CD4-positive, alpha-beta T cell treated with Interleukin-10 for 1 hour (primary cell): ENCODE measurements around the gene DLEC1.
"Not testable (repeated sequence)": the region's sequence is repeated elsewhere in the genome, so short reads cannot be mapped to it uniquely, and the experiment has no call there.

Experiments used
- DNase-seq: peaks from one replicate; pipeline ENCODE4 v3.0.0-alpha.2; 2020

The DLEC1 gene

DNA sequence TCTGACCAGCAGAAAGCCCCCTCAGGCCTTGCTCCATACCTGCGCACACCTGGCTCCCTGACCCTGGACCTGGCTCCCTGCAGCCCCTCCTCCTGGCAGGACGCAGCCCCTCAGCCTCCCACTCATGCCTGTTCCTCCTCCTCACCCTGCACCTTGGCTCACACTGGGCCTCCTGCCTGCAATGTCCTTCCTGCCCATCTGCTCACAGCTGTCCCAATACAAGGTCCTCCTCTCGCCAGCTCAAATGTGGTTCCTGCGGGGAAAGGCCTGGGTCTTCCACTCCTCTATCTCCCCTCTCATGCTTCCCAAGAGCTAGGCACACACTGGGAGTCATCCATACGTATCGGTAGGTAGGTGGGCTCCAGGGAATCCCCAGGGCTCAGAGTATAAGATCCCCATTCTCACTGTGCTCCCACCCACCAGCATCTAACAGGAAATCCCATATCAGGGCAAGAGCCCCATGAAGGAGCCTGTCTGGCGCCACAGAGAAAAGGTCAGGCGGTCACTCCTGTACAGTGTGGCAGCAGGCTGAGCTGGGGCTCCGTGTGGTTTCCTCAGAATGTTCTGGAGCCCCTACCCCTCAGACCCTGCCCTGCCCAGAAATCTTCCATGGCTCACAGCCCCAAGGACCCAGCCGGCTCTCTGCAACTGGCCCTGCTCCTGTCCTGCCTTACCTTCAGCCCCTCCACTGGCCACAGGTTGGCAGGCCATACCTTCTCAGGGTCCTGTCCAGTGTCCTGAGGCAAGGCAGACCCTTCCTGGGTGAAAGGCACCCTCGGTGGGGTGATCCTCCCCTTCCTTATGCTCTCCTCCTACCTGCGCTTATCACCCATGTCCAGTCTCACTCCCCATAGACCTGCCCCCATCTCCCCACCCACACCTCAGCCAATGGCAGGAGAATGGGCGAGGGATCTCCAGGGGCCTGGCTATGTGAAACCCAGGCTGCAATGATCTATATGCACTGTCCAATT lies 20.4 kb upstream of the DLEC1 start:
- no peak for DNase-seq

- DNase-seq: no peak
These were observed 19.2 kb upstream of the DLEC1 start for GRCh38 chr3:38019658-38020341.

DNA sequence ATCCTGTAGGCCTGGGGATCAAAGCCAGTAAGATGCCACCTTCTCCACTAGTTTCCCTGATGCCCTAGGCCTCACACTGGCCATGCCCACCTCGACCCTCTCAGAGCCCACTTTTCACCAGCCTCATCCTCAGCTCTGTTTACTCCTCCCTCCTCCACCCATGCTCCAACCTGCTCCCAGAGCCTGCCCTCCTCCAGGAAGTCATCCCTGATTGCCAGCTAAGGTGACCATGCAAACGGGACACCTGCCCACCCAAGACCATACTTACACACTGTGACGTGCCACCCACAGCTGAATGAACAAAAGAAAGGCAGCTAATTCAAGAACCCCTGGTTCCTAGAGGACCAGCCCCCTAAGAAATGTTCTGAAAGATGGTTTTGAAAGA lies 18.7 kb upstream of the DLEC1 start:
- no peak for DNase-seq

DNA sequence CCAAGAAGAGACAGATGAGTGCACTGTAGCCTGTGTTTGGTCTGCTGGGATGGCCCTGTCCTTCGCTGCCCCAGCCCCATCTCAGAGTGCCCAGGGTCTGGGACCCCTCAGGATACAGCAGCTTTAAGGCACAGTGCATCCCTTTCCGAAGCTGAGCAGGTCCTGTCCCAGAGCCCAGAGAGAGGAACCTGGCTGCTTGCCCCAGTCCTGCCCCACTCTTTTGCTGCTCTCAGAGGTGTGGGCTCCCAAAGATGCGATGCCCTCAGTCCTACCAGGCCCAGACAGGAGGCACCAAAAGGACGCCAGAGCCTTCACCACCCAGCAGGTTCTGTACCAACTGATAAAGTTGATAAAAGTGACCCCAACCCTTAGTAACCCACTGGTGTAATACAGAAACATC lies 17.8 kb upstream of the DLEC1 start:
- DNase-seq: no peak

DNA sequence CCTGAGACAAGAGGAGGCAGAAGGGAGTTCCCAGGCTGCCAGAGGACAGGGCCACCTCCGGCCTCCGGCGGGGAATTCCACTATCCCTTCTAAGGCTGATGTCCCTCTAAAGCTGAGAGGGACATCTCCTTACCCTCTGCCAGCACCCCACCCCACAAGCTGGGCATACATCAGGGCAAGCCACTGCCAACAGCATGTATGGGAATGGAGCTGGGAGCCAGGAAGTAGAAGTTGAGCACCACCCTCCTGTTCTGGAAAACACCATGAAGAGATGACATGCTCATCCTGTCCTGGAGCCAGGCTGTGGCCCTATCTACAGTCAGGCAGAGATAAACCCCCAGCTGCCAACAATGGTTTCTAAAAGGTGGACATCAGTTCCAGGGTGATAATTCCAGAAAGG lies 16.7 kb upstream of the DLEC1 start:
- no peak for DNase-seq

- DNase-seq: no peak
These were observed 15.9 kb upstream of the DLEC1 start for GRCh38 chr3:38022896-38023709.

GRCh38 chr3:38026856-38027255 lies 12.2 kb upstream of the DLEC1 start:
- no peak for DNase-seq

GRCh38 chr3:38027466-38028465 lies 11.2 kb upstream of the DLEC1 start:
- no peak for DNase-seq

DNA sequence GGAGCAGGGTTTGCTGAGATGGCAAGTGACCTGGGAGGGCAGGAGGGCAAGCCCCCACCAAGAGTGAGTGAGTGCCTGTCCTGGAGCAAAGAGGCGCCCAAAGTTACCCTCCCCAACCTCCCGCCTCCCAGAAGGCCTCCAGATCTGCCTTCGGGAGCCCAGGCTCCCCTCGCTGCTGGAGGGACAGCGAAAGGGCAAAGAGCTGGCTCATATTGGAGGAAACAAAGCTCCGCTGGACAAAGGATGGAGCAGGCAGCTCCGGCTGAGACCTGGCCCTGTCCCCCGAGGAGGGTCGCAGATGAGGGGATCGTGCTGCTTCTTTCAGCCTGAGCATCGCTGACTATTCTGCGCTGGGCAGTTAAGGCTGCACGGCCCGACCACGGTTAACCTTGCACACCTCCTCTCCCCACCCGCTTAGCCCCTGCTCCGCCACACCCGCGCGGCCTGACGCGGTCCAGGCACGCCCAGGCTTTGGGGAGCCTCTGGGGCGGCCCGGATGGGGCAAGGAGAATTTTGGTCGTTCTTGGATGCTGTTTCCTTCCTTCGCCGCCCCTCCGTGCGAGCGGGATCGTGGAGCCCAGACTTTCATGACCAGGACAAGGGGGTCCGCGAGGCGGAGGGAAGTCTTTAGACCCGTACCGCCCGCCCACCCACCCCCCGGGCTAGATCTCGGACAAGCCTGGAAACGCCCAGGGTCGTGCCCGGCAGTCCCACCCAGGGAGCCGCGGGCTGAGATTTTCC lies 10.2 kb upstream of the DLEC1 start:
- no peak for DNase-seq

GRCh38 chr3:38029400-38030125 lies 9.4 kb upstream of the DLEC1 start, which contains the start of gene PLCD1:
Gene PLCD1 (minus strand): TSS chr3:38029642. CDS start chr3:38029539, 103 bp downstream.
- DNase-seq: peak; percentile 66

GRCh38 chr3:38030126-38031021 lies 8.6 kb upstream of the DLEC1 start:
- no peak for DNase-seq

- DNase-seq: peak; percentile 46
These were observed 7.7 kb upstream of the DLEC1 start for GRCh38 chr3:38031022-38031994.

GRCh38 chr3:38032328-38032865 lies 6.6 kb upstream of the DLEC1 start:
- DNase-seq: no peak

DNA sequence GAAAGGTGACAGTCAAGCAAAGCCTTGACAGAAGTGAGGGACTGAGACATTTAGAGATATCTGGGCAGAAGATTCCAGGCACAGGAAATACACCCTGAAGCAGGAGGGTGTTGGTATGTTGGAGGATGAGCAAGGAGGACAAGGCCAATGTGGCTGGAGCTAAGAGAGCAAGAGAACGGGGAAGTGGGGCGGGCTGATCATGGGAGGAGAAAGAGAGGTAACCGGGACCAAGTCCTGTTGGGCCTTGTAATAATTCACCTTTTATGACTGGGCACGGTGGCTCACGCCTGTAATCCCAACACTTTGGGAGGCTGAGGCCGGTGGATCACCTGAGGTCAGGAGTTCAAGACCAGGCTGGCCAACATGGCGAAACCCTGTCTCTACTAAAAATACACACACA lies 5.4 kb upstream of the DLEC1 start:
- not testable (repeated sequence) for DNase-seq

GRCh38 chr3:38034335-38034734 lies 4.7 kb upstream of the DLEC1 start:
- DNase-seq: not testable (repeated sequence)

DNA sequence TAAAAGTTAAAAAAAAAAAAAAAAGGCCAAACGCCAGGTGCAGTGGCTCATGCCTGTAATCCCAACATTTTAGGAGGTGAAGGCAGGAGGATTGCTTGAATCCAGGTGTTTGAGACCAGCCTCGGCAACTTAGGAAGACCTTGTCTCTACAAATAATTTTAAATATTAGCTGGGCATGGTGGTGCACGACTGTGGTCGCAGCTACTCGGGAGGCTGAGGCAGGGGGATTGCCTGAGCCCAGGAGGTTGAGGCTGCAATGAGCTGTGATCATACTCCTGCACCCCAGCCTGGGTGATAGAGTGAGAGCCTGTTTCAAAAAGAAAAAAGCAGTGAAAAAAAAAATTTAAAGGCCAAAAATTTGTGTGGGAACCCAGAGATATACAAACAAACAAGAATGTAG lies 2.7 kb upstream of the DLEC1 start:
- no peak for DNase-seq

DNA sequence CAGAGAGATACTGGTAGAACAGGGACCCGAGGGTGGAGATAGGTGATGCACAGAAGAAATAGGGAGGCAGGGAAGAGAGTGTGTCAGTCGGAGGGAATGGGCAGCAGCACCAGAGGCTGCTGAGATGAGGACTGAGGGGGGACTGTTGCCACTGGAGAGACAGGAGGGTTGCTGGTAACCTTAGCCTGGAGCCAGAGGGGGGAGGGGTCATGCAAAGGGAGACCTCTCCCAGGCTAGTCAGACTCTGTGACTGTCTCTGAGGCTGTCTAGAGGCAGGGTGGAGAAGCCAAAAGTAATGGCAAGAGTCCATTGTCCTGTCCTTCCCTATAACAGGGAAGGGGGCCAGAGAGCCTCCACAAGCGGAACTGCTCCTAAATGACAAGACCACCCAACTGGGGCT lies 2.1 kb upstream of the DLEC1 start:
- no peak for DNase-seq

DNA sequence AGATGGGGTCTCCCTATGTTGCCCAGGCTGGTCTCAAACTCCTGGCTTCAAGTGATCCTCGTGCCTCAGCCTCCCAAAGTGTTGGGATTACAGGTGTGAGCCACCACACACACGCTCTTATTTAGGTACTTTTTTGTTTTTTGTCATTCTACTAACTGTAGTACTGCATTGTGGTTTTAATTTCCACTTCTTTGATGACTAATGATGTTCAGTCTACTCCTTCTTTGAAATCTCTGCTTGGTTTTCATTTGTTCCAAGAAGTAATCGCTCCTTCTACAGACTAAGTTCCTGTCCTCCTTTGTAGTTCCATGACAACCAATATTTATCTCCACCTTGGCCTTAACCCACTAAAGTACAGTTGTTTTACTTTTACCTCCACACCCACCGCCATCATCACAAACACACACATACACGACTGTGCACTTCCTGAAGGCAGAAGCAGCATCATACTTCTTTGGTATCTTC lies 529 bp upstream of the DLEC1 start:
- peak; percentile 75 for DNase-seq
